Activated CD4-positive, alpha-beta T cell treated with anti-CD3 and anti-CD28 coated beads, Interleukin-10, Interleukin-2, amounts not matched to agents 100 ng/mL and 50 ng/mL, durations not matched to agents 16 hours and 8 hours (primary cell): Measurements from ENCODE around the gene CACNB2.

Source experiments
- DNase-seq: peaks from one replicate; pipeline ENCODE4 v3.0.0-alpha.2; 2020

CACNB2 gene

DNA sequence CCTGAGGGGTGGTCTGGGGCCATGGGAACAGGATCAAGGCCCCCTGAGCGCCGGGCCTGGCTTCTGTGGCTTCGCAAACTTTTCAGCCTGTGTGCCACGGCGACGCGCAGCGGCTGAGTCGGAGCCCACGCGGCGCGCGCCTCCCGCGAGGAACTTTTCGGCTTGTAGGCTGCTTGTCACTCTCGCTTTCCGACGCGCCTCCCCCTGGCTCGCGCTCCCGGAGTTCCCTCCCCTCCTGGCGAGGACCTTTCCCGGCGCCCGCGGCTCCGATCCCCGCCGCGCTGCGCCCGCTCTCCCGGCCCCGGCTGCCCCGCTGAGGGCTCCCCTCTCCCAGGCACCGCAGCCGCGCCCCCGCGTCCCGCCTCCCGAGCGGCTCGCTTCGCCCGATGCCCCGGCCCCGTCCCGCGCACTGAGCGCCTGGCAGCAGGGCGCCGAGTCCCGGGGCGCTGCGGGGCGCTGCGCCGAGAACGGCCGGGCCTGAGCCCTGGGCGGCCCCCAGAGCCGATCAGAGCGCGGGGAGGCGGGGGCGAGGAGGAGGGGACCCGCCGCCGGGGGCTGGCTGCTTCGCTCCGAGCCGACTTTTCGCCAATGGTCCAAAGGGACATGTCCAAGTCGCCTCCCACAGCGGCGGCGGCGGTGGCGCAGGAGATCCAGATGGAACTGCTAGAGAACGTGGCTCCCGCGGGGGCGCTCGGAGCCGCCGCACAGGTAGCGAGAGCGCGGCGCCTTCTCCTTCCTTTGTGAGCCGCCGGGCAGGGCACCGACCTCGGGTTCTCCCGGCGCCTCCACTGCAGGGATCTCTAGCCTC, at the start of gene CACNB2:
Gene CACNB2, plus strand, starts transcription at position 276 of the 808 bp plus-strand sequence.
- DNase-seq, result peak; percentile 1

DNA sequence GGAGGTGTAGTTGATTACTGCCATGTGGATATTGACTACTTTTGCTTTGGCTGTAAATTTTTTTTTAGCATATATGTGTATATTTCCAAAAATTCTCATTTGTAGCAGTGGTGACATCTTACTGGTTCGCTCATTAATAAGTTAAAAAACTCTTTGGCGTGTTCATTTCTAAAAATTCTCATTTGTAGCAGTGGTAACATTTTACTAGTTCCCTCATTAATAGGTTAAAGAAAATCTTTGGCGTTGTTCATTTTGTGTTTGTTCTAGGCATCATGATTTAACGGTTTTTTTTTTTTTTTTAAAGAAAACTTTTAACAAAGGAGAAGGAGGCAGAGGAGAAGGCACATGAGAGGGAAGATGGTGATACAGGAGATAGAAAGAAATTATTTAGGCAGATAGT, 45.9 kb upstream of the CACNB2 start:
- no peak for DNase-seq

DNA sequence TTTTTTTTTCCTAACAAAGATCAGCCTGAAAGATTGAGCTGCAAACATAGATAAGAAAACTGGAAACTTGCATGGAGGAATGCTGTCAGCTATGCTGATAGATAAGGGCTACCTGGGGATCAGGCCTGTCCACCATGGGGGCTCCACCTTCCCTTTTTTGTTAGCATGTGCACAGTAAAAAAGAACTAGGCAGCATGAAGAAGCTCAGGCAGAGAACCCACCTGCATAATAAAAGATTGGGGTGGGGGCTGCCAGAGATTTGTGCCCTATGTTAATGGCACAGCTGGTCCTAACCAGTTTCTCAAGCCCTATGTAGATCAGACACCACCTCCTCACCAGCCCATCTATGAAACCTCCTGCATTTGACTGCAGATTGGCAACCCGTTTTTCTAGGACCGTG, 45.4 kb upstream of the CACNB2 start:
- no peak for DNase-seq

DNA sequence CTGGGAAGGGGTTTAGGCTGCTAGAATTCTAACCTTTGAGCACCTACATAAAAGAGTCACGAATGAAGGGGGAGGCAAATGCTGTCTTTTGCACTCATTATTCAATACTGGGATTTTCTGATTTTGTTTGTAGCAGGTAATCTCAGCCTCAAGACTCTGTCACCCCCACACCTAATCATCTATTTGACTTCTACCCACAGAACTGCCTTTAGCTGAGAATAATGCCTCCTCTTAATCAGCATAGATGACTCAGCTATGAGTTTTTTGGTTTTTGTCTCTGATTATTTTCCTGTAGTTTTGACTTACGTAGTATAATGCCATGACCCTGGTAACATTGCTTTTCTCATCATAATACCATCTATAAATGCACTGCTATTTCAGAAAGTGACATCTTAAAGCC, 42.7 kb upstream of the CACNB2 start:
- DNase-seq, result no peak

- DNase-seq, result no peak
Observed at GRCh38 chr10:18098201-18098600, 42.0 kb upstream of the CACNB2 start.

GRCh38 chr10:18099415-18099814, 40.8 kb upstream of the CACNB2 start:
- no peak for DNase-seq

DNA sequence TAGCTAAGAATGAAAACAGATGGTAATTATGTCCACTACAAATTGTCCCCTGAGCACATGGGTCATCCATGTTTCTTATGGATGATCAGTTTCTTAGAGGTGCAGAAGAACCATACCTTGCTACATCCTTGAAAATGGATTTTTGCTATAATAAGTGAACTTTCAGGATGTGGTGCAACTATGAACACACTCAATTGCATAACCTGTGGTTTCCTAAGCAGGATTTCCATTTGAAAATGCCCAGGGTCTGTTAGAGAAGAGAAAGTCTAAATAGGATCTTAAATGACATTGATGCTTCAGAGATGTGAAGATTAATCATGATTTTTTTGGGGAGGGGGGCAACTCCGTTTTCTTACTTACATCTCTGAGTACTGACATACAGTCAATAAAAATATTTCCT, 39.6 kb upstream of the CACNB2 start:
- no peak for DNase-seq

DNA sequence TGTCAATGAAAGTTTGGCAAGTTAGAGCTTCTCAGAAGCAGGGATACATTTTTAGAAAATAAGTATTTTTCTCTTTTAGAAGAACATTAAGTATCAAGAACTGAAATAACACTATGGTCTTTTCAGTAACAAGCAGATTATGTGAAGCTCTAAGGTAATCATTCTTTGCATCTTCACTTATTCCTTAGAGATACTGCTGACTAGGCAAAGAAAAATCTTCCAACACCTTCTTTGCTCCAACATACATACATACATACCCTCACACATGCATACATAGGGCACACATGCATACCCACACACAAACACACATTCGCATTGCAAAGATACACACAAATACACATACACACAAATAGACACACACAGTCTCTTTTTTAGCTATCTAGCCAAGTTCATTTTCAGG, 37.8 kb upstream of the CACNB2 start:
- no peak for DNase-seq

DNA sequence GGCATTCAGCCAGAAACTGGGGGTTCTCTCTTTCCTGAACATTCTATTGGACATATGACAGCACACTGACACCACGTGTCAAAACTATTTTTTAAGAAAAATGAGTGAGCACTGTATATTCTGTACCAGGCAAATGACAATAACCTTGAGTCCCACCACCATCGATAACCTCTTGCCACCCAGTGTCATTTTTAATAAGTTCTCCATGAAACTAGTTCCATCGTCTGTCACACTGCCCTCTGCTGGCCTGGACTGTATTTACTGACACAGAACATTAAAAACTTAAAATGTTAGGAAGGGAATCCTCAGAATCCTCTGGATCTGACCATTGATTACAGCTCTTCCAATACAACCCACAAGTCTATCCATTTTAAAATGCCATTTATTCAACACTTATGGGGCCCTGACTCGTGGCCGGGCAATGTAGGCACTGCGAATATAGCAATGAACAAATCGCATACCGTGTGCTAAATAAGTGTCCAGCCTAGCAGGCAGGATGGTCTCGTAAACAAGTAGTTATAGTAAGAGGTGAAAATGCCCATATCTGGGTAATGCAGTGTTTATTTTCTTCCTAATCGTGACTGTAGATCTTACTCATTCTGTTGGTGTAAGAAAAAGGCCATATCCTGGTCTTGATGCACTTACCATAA, 35.9 kb upstream of the CACNB2 start:
- peak; percentile 38 for DNase-seq

GRCh38 chr10:18109341-18109870, 30.8 kb upstream of the CACNB2 start:
- no peak for DNase-seq

DNA sequence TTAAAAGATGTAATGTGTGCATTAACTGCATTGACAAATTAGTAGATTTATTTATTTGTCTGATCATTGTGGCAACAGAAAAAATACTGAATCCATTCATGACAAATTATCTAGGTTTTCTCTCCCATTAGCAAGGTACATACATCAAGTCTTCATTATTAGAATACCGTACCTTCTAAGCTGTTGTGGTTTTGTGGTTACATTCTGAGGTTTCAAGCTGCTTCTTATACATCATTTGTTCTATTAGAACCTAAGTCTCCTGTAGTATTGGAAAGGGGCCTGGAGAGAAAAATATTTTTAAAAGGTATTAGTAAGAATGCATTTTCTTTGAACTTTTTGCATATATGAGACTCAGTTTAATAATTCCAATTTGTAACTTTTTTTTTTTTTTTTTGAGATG, 26.3 kb upstream of the CACNB2 start:
- DNase-seq, result no peak

DNA sequence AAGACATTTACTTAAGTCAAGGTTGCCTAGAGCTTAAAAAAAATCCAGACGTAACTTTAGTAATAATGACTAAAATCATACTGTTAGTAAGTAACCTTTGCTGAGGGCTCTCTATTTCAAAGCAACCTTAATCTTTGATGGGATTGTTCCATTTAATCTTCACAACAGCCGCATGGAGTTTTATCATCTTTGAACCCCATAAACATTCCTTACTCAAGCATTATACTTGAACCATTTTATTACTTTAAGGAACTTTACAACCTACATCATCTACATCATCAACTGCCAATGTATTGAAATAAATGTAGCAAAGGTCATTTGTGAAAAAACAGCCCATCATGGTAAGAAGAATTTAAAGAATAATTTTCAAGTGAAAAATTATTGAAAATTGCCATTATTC, 22.9 kb upstream of the CACNB2 start:
- no peak for DNase-seq

GRCh38 chr10:18122753-18123152, 17.5 kb upstream of the CACNB2 start:
- DNase-seq, result no peak

DNA sequence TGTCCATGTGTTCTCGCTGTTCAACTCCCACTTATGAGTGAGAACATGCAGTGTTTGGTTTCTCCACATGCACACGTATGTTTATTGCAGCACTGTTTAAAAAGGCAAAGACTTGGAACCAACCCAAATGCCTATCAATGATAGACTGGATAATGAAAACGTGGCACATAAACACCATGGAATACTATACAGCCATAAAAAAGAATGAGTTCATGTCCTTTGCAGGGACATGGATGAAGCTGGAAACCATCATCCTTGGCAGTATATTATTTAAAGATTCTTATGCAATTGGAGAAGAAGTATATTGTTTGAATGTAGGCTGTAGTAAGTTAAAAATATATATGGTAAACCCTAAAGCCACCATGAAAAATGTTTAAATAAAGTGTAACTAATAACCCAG, 7.2 kb upstream of the CACNB2 start:
- no peak for DNase-seq

- no peak for DNase-seq
Observed at GRCh38 chr10:18134509-18134908, 5.7 kb upstream of the CACNB2 start.

GRCh38 chr10:18134921-18135320, 5.3 kb upstream of the CACNB2 start:
- DNase-seq, result no peak

DNA sequence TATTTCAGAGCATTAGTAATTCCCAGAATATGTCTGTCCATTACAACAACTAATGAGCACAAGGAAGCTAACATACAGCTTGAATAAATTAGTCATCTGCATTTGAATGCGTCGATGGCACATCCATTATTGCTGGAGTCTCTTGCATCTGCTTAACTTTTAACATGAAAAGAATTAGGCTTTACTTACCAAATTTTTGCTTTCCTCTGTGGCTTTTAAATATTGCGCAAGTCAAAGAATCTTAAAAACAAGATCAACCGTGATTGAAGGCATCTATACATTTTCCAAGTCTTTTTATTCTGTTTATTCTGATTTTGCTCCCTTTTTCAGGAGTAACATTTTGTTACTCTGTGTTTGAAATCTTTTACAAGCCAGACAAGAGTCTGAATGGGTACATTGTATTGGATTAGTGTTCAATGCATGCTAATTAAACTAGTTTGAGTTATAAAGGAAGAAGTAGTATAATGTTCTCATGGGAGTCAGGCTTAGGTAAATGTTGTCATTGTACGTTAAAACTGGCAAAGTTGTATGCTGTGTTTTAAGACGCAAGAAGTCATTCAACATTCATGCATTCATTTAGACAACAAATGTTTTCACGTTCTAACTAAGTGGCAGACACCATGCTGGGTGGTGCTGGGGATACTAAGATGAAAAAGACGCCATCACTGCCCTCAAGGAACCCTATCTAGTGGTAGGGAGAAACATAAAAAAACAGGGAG, 4.0 kb upstream of the CACNB2 start:
- DNase-seq, result no peak

GRCh38 chr10:18137111-18137510, 3.1 kb upstream of the CACNB2 start:
- DNase-seq, result no peak

- DNase-seq, result no peak
Observed at GRCh38 chr10:18140957-18141845, 977 bp downstream of the CACNB2 start.

DNA sequence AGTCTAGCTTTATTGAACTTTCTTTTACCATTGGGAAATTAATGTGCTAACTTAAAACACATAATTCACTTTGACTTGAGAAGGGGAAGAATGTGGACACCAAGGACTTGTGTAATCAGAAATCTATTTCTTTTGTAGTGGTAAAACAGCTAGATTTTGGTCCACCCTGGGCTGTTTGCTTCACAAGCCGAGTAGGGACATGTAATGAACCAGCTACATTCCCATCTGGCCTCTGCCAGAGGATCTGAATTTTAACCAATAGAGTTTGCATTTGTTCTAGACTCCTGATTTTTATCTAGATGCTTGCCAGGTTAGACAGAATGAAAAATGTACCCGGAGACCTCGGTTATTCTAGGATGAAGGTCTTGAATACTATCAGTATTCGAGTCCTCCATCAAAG, 1.9 kb downstream of the CACNB2 start:
- DNase-seq, result no peak

DNA sequence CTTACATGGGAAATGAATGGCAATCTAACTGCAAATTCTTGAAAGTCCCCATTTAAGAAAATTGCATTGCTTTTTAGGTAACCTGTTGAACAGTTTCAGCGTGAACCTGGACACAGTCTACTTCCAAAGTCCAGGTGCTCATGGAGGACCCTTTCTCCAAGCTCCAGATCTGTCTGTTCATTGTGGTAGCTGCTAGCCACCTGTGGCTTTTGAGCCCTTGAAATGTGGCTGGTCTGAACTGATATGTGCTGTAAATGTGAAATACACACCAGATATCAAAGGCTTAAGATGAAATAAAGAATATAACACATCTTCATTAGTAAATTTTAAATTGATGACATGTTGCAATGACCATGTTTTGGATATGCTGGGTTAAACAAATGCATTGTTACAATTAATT, 4.2 kb downstream of the CACNB2 start:
- DNase-seq, result no peak

DNA sequence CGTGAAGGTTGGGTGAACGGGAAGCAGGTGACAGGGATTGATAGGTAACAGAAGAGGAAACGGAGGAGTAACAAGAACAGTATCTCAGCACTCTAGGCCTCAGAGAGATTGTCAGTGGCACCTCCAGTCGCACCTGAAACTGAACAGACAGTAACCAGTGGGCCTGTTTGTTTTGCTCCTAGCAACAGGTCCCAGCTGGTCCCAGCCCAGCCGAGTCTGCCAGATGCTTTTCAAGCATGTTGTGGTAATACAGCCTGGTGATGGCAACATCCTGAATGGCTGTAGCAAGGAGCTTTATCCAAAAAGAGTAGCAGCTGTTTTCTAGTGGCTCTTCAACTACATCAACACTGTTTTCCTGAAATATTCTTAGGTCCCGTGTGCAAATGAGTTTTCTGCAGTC, 4.7 kb downstream of the CACNB2 start:
- no peak for DNase-seq

DNA sequence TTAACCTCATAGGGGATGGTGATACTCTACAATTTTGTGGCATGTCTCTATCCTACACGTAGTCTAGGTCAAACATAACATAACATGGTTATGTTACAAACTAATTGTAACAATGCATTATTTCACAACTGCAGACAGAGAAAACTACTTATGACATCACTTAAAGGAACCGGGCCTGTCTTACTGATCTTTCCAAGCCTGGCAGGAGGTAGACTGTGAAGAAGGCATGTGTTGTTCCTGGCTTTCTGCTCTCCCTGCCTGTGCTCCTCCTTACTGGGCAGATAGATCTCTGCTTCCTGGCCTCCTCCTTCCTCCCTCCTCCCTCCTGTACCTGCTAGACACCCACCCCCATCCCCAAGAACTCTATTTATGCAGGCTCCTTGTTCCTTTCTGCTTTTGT, 5.4 kb downstream of the CACNB2 start:
- DNase-seq, result no peak
